ENCODE results near the gene TMOD4.

Gene TMOD4

GRCh38 chr1:151198254-151199127 lies 22.7 kb upstream of the TMOD4 start, which contains the start of gene PIP5K1A:
PIP5K1A (plus strand) TSS chr1:151198552; CDS start chr1:151198997, 445 bp downstream.
- no peaks in the 10 kb centered on the region for H3K27me3 ChIP-seq (ENCODE audit: control insufficient read depth in 1 of 2, insufficient read depth in 1 of 2, low read length in 2 of 2)
- H3K4ac ChIP-seq (ENCODE audit: low read depth in 1 of 2, low read length in 2 of 2) = peak within 1 kb of the TSS; percentile 57 to 83
- H3K36me3 ChIP-seq (ENCODE audit: control insufficient read depth in 1 of 2, insufficient read depth in 2 of 2, low read depth in 1 of 2, low read length in 2 of 2) = peaks cover 12 to 18% of the 10 kb centered on the region in 2 experiments
- H4K91ac ChIP-seq (ENCODE audit: low read length) = peak within 1 kb of the TSS; percentile 53
- peak within 1 kb of the TSS; percentile 90 for H4K8ac ChIP-seq (ENCODE audit: low read length)
- H3K18ac ChIP-seq (ENCODE audit: low read depth in 1 of 2, low read length in 2 of 2) = peak within 1 kb of the TSS; percentile 96 to 99
- H3K4me3 ChIP-seq (ENCODE audit: insufficient read depth in 1 of 2, low read depth in 1 of 2, low read length in 2 of 2) = peak within 1 kb of the TSS; percentile 92
- peak within 1 kb of the TSS; percentile 95 for H3K9ac ChIP-seq (ENCODE audit: low read length)
- peaks cover 12% of the 10 kb centered on the region for H3K4me1 ChIP-seq (ENCODE audit: control insufficient read depth, insufficient read depth, low read depth, low read length)
- peak within 1 kb of the TSS; percentile 69 for H2AFZ ChIP-seq (ENCODE audit: low read depth, low read length)
- H3K9me3 ChIP-seq (ENCODE audit: control insufficient read depth, low read length) = no peaks in the 10 kb centered on the region
- H3K79me1 ChIP-seq (replicated peaks; ENCODE audit: low read length, poor library complexity, severe bottlenecking) = peaks cover 7% of the 10 kb centered on the region
- peak within 1 kb of the TSS in 1 of 2 experiments; percentile 29 for H2BK12ac ChIP-seq (ENCODE audit: low read length in 2 of 2)
- peak within 1 kb of the TSS; percentile 94 for H2BK5ac ChIP-seq (ENCODE audit: low read depth, low read length, poor library complexity, severe bottlenecking)
- under 1% methylated on average over 60 of the region's 60 CpGs for WGBS
- peak; percentile 99 for DNase-seq
- H2BK120ac ChIP-seq (ENCODE audit: low read depth, low read length) = peak within 1 kb of the TSS; percentile 29
- H2BK15ac ChIP-seq (ENCODE audit: low read depth, poor library complexity, severe bottlenecking) = peak within 1 kb of the TSS; percentile 86
- H3K23ac ChIP-seq (ENCODE audit: low read length in 2 of 2) = peak within 1 kb of the TSS; percentile 49 to 78
- peak within 1 kb of the TSS; percentile 99 for H3K27ac ChIP-seq (ENCODE audit: low read length, poor library complexity, severe bottlenecking)
- peak within 1 kb of the TSS; percentile 76 for H3K4me2 ChIP-seq (ENCODE audit: low read length, poor library complexity, severe bottlenecking)
- H2AK5ac ChIP-seq (ENCODE audit: low read length, severe bottlenecking) = peak within 1 kb of the TSS; percentile 100
- peak within 1 kb of the TSS in 1 of 2 experiments; percentile 73 for H3K14ac ChIP-seq (ENCODE audit: low read length in 2 of 2)

GRCh38 chr1:151197863-151198253 lies 22.1 kb upstream of the TMOD4 start:
- H3K4me3 ChIP-seq (ENCODE audit: insufficient read depth in 1 of 2, low read depth in 1 of 2, low read length in 2 of 2) = peak overlapping the region in 1 of 2 experiments; percentile 92
- H3K23ac ChIP-seq (ENCODE audit: low read length in 2 of 2) = no peak overlapping the region
- peak overlapping the region; percentile 95 for H3K9ac ChIP-seq (ENCODE audit: low read length)
- no peak overlapping the region for H2BK120ac ChIP-seq (ENCODE audit: low read depth, low read length)
- H2BK15ac ChIP-seq (ENCODE audit: low read depth, poor library complexity, severe bottlenecking) = no peak overlapping the region
- H2BK5ac ChIP-seq (ENCODE audit: low read depth, low read length, poor library complexity, severe bottlenecking) = no peak overlapping the region
- WGBS = 19% methylated on average over 10 of the region's 10 CpGs
- no peaks in the 10 kb centered on the region for H3K27me3 ChIP-seq (ENCODE audit: control insufficient read depth in 1 of 2, insufficient read depth in 1 of 2, low read length in 2 of 2)
- no peaks in the 10 kb centered on the region for H3K9me3 ChIP-seq (ENCODE audit: control insufficient read depth, low read length)
- peaks cover 12% of the 10 kb centered on the region for H3K4me1 ChIP-seq (ENCODE audit: control insufficient read depth, insufficient read depth, low read depth, low read length)
- H2AFZ ChIP-seq (ENCODE audit: low read depth, low read length) = peak overlapping the region; percentile 69
- no peak overlapping the region for H3K18ac ChIP-seq (ENCODE audit: low read depth in 1 of 2, low read length in 2 of 2)
- no peak overlapping the region for H3K14ac ChIP-seq (ENCODE audit: low read length in 2 of 2)
- DNase-seq = no peak
- peaks cover 7% of the 10 kb centered on the region for H3K79me1 ChIP-seq (replicated peaks; ENCODE audit: low read length, poor library complexity, severe bottlenecking)
- peak overlapping the region; percentile 70 for H3K4me2 ChIP-seq (ENCODE audit: low read length, poor library complexity, severe bottlenecking)
- no peak overlapping the region for H4K91ac ChIP-seq (ENCODE audit: low read length)
- peak overlapping the region; percentile 79 for H3K27ac ChIP-seq (ENCODE audit: low read length, poor library complexity, severe bottlenecking)
- H3K36me3 ChIP-seq (ENCODE audit: control insufficient read depth in 1 of 2, insufficient read depth in 2 of 2, low read depth in 1 of 2, low read length in 2 of 2) = peaks cover 6 to 12% of the 10 kb centered on the region in 2 experiments
- peak overlapping the region; percentile 95 for H2AK5ac ChIP-seq (ENCODE audit: low read length, severe bottlenecking)
- H4K8ac ChIP-seq (ENCODE audit: low read length) = peak overlapping the region; percentile 33
- H3K4ac ChIP-seq (ENCODE audit: low read depth in 1 of 2, low read length in 2 of 2) = no peak overlapping the region
- no peak overlapping the region for H2BK12ac ChIP-seq (ENCODE audit: low read length in 2 of 2)

GRCh38 chr1:151196292-151196800 lies 20.6 kb upstream of the TMOD4 start:
- H4K91ac ChIP-seq (ENCODE audit: low read length) = no peak overlapping the region
- peak overlapping the region; percentile 87 for H3K27ac ChIP-seq (ENCODE audit: low read length, poor library complexity, severe bottlenecking)
- H3K79me1 ChIP-seq (replicated peaks; ENCODE audit: low read length, poor library complexity, severe bottlenecking) = peaks cover 7% of the 10 kb centered on the region
- no peak overlapping the region for H2BK12ac ChIP-seq (ENCODE audit: low read length in 2 of 2)
- H3K4me3 ChIP-seq (ENCODE audit: insufficient read depth in 1 of 2, low read depth in 1 of 2, low read length in 2 of 2) = peak overlapping the region in 1 of 2 experiments; percentile 52
- H3K9me3 ChIP-seq (ENCODE audit: control insufficient read depth, low read length) = no peaks in the 10 kb centered on the region
- no peak overlapping the region for H2AFZ ChIP-seq (ENCODE audit: low read depth, low read length)
- H3K4ac ChIP-seq (ENCODE audit: low read depth in 1 of 2, low read length in 2 of 2) = peak overlapping the region in 1 of 2 experiments; percentile 49
- no peaks in the 10 kb centered on the region for H3K36me3 ChIP-seq (ENCODE audit: control insufficient read depth in 1 of 2, insufficient read depth in 2 of 2, low read depth in 1 of 2, low read length in 2 of 2)
- no peak overlapping the region for H2BK5ac ChIP-seq (ENCODE audit: low read depth, low read length, poor library complexity, severe bottlenecking)
- peaks cover 6% of the 10 kb centered on the region for H3K4me1 ChIP-seq (ENCODE audit: control insufficient read depth, insufficient read depth, low read depth, low read length)
- no peak overlapping the region for H2BK15ac ChIP-seq (ENCODE audit: low read depth, poor library complexity, severe bottlenecking)
- H3K9ac ChIP-seq (ENCODE audit: low read length) = peak overlapping the region; percentile 86
- no peak overlapping the region for H4K8ac ChIP-seq (ENCODE audit: low read length)
- WGBS = 61% methylated on average over 13 of the region's 14 CpGs
- no peaks in the 10 kb centered on the region for H3K27me3 ChIP-seq (ENCODE audit: control insufficient read depth in 1 of 2, insufficient read depth in 1 of 2, low read length in 2 of 2)
- no peak overlapping the region for H3K14ac ChIP-seq (ENCODE audit: low read length in 2 of 2)
- H2BK120ac ChIP-seq (ENCODE audit: low read depth, low read length) = peak overlapping the region; percentile 34
- no peak overlapping the region for H3K18ac ChIP-seq (ENCODE audit: low read depth in 1 of 2, low read length in 2 of 2)
- no peak overlapping the region for H3K23ac ChIP-seq (ENCODE audit: low read length in 2 of 2)
- H2AK5ac ChIP-seq (ENCODE audit: low read length, severe bottlenecking) = peak overlapping the region; percentile 33
- peak overlapping the region; percentile 22 for H3K4me2 ChIP-seq (ENCODE audit: low read length, poor library complexity, severe bottlenecking)
- peak; percentile 89 for DNase-seq
